ENCODE measurements around the gene LINC01488. TPM values are rescaled to one million over a fixed set of nuclear protein-coding genes. Genes with fewer than 3 reads are reported as not detected.

LINC01488 gene
- total and polyA plus RNA-seq, 2 donors (not counting 1 experiment from before 2014, with no cell fraction given) = not detected

DNA sequence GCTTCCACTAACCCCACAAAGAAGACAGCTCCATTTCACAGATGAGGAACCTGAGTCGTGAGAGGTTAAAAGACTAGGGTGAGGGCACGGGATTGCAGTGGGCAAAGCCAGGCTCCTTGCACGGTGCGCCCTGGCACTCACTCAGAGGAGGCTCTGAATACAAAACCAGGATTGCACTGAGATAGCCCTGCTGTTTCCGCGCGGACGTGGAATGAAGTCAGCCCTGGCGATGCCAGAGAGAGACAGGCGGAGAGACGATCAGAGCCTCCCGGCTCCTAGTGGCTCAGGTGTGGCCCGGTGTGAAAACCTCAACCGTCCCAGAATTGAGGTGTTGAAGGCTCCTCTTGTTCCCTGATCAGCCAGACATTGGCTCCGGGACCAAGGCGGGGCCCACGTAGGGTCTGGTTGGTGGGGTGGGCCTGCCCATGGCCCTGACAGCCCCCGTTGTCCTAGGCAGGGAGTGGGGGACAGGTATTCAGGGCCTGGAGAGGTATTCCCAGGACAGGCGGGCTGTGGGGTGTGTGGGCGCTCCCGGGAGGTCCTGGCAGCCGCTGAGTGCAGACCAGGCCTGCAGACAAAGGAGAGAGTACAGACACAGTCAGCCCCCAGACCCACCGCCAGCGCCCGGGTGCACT lies 43.1 kb upstream of the LINC01488 start:
- no peaks in the 10 kb centered on the region for H3K36me3 ChIP-seq (replicated peaks in 1 of 2; ENCODE audit: control extremely low read depth in 1 of 2, control insufficient read depth in 1 of 2, extremely low read depth in 1 of 2, insufficient read depth in 2 of 2, low read length in 1 of 2)
- no peaks in the 10 kb centered on the region for H3K9me3 Mint-ChIP-seq (ENCODE audit: insufficient read depth)
- H3K27ac Mint-ChIP-seq = no peak overlapping the region
- no peaks in the 10 kb centered on the region for H4K20me1 ChIP-seq (ENCODE audit: control insufficient read depth, insufficient read depth, low read length, poor library complexity, severe bottlenecking)
- WGBS (ENCODE audit: insufficient coverage) = 93% methylated on average over 24 of the region's 25 CpGs
- peaks cover 6 to 7% of the 10 kb centered on the region in 2 donors for H3K4me1 ChIP-seq (ENCODE audit: control insufficient read depth in 2 of 2, insufficient read depth in 2 of 2, low read length in 2 of 2)
- CTCF ChIA-PET = no interaction called here
- DNase-seq = no peak
- peaks cover 7% of the 10 kb centered on the region for H3K4me1 Mint-ChIP-seq
- no peak overlapping the region for H3K4me3 Mint-ChIP-seq
- no peak overlapping the region for H2AFZ ChIP-seq (ENCODE audit: insufficient read depth, low read depth, low read length, poor library complexity, severe bottlenecking)
- H3K27ac ChIP-seq (ENCODE audit: low read length in 2 of 2) = no peak overlapping the region
- no peak overlapping the region for H3K4me3 ChIP-seq (ENCODE audit: control extremely low read depth in 1 of 5, extremely low read depth in 1 of 5, insufficient read depth in 1 of 5, low read depth in 2 of 5, low read length in 4 of 5)
- peaks cover 15% of the 10 kb centered on the region for H3K27me3 Mint-ChIP-seq
- H3K9me3 ChIP-seq (ENCODE audit: control extremely low read depth in 1 of 3, control insufficient read depth in 2 of 3, insufficient read depth in 1 of 3, low read length in 2 of 3) = no peaks in the 10 kb centered on the region
- peaks cover 0 to 14% (median 0%) of the 10 kb centered on the region in 4 experiments for H3K27me3 ChIP-seq (replicated peaks in 1 of 4; ENCODE audit: control extremely low read depth in 1 of 4, control insufficient read depth in 3 of 4, insufficient read depth in 4 of 4, low read length in 3 of 4)
- POLR2A ChIA-PET = no interaction called here
- no peak overlapping the region for H3K4me2 ChIP-seq (replicated peaks; ENCODE audit: low read depth, low read length, poor library complexity, severe bottlenecking)
- ATAC-seq (ENCODE audit: low read depth) = no peak
- no peak overlapping the region for H3K9ac ChIP-seq (ENCODE audit: low read length)
- H3K79me2 ChIP-seq (ENCODE audit: control insufficient read depth, insufficient read depth, low read length) = no peaks in the 10 kb centered on the region
- TF ChIP-seq, protein P1, sequence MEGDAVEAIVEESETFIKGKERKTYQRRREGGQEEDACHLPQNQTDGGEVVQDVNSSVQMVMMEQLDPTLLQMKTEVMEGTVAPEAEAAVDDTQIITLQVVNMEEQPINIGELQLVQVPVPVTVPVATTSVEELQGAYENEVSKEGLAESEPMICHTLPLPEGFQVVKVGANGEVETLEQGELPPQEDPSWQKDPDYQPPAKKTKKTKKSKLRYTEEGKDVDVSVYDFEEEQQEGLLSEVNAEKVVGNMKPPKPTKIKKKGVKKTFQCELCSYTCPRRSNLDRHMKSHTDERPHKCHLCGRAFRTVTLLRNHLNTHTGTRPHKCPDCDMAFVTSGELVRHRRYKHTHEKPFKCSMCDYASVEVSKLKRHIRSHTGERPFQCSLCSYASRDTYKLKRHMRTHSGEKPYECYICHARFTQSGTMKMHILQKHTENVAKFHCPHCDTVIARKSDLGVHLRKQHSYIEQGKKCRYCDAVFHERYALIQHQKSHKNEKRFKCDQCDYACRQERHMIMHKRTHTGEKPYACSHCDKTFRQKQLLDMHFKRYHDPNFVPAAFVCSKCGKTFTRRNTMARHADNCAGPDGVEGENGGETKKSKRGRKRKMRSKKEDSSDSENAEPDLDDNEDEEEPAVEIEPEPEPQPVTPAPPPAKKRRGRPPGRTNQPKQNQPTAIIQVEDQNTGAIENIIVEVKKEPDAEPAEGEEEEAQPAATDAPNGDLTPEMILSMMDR (IDR thresholded peaks at IDR 0.05) = no peak
- TF ChIP-seq EZH2 (IDR thresholded peaks at IDR 0.05; ENCODE audit: borderline replicate concordance, insufficient read depth, low read depth, low read length, poor library complexity, severe bottlenecking) = no peak
- intact Hi-C loops (cut with micrococcal nuclease) = no loop called here

DNA sequence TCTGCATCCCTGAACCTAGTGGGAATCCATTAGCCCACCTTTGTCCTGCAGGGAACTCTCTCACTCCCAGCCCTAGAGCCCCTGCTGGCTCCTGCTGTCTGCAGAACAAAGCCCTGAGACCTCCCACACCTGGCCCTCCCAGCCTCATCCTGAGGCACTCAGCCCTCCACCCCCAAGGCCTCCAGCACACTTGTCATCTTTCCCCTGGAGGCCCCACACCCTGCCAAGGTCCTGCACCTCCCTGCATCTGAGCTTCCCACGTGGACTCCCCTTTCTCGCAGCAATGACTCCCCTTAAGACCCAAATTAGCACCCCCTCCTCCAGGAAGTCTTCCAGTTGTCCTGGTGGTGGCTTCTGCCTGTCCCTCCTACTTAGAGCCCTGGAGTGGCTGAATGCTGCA lies 42.3 kb upstream of the LINC01488 start:
- H3K4me2 ChIP-seq (replicated peaks; ENCODE audit: low read depth, low read length, poor library complexity, severe bottlenecking) = no peak overlapping the region
- CTCF ChIA-PET = no interaction called here
- WGBS (ENCODE audit: insufficient coverage) = 96% methylated on average over 2 of the region's 2 CpGs
- intact Hi-C loops (cut with micrococcal nuclease) = no loop called here
- Mint-ChIP-seq H3K4me3 (no peak overlapping the region), H3K9me3 (ENCODE audit: insufficient read depth) (no peaks in the 10 kb centered on the region), H3K27ac (no peak overlapping the region), H3K27me3 (peaks cover 9% of the 10 kb centered on the region), H3K4me1 (peaks cover 14% of the 10 kb centered on the region)
- H3K4me3 ChIP-seq (ENCODE audit: control extremely low read depth in 1 of 5, extremely low read depth in 1 of 5, insufficient read depth in 1 of 5, low read depth in 2 of 5, low read length in 4 of 5) = no peak overlapping the region
- ATAC-seq (ENCODE audit: low read depth) (no peak), DNase-seq (no peak)
- POLR2A ChIA-PET = no interaction called here
- no peaks in the 10 kb centered on the region for H3K79me2 ChIP-seq (ENCODE audit: control insufficient read depth, insufficient read depth, low read length)
- no peaks in the 10 kb centered on the region for H3K9me3 ChIP-seq (ENCODE audit: control extremely low read depth in 1 of 3, control insufficient read depth in 2 of 3, insufficient read depth in 1 of 3, low read length in 2 of 3)
- H4K20me1 ChIP-seq (ENCODE audit: control insufficient read depth, insufficient read depth, low read length, poor library complexity, severe bottlenecking) = no peaks in the 10 kb centered on the region
- H3K36me3 ChIP-seq (replicated peaks in 1 of 2; ENCODE audit: control extremely low read depth in 1 of 2, control insufficient read depth in 1 of 2, extremely low read depth in 1 of 2, insufficient read depth in 2 of 2, low read length in 1 of 2) = no peaks in the 10 kb centered on the region
- H3K27me3 ChIP-seq (replicated peaks in 1 of 4; ENCODE audit: control extremely low read depth in 1 of 4, control insufficient read depth in 3 of 4, insufficient read depth in 4 of 4, low read length in 3 of 4) = peaks cover 0 to 10% (median 0%) of the 10 kb centered on the region in 4 experiments
- H2AFZ ChIP-seq (ENCODE audit: insufficient read depth, low read depth, low read length, poor library complexity, severe bottlenecking) = no peak overlapping the region
- no peak for TF ChIP-seq EZH2 (IDR thresholded peaks at IDR 0.05; ENCODE audit: borderline replicate concordance, insufficient read depth, low read depth, low read length, poor library complexity, severe bottlenecking)
- TF ChIP-seq, protein P1 (IDR thresholded peaks at IDR 0.05) = no peak
- no peak overlapping the region for H3K9ac ChIP-seq (ENCODE audit: low read length)
- H3K4me1 ChIP-seq (ENCODE audit: control insufficient read depth in 2 of 2, insufficient read depth in 2 of 2, low read length in 2 of 2) = peaks cover 12 to 14% of the 10 kb centered on the region in 2 donors
- no peak overlapping the region for H3K27ac ChIP-seq (ENCODE audit: low read length in 2 of 2)

Data from B cell (primary cell).